Stimulated activated naive CD8-positive, alpha-beta T cell treated with anti-CD3 and anti-CD28 coated beads, Interleukin-15, amount 100 ng/mL, for 72 hours (primary cell): Measurements from ENCODE around the gene SLC29A3.
"Not testable (repeated sequence)": the region's sequence is repeated elsewhere in the genome, so short reads cannot be mapped to it uniquely, and the experiment has no call there.

Source experiments
- ATAC-seq: fragments of 150-1000 bp; cut with Tn5 transposase; 2 replicates; pipeline ENCODE4 v1.10.0; 2021; ENCODE audit warnings: mild to moderate bottlenecking, moderate library complexity
- DNase-seq, 2 donors: peaks; one replicate each; pipeline ENCODE4 v3.0.0; 2021 to 2022
- H3K27ac Mint-ChIP-seq, 2 donors: one replicate each; pipeline ENCODE4 v1.8.0; 2022; ENCODE audit warnings: mild to moderate bottlenecking in 2 of 2, mixed read lengths in 2 of 2, moderate library complexity in 2 of 2
- H3K27me3 Mint-ChIP-seq: one replicate; pipeline ENCODE4 v1.8.0; 2022; ENCODE audit warnings: mixed read lengths
- H3K4me1 Mint-ChIP-seq: one replicate; pipeline ENCODE4 v1.8.0; 2022; ENCODE audit warnings: mild to moderate bottlenecking, mixed read lengths
- H3K4me3 Mint-ChIP-seq, 2 donors: one replicate each; pipeline ENCODE4 v1.8.0; 2022; ENCODE audit warnings: mild to moderate bottlenecking in 2 of 2, mixed read lengths in 2 of 2, moderate library complexity in 1 of 2
- H3K9me3 Mint-ChIP-seq, 2 donors: one replicate each; pipeline ENCODE4 v1.8.0; 2022; ENCODE audit warnings: mixed read lengths in 2 of 2

Gene SLC29A3

DNA sequence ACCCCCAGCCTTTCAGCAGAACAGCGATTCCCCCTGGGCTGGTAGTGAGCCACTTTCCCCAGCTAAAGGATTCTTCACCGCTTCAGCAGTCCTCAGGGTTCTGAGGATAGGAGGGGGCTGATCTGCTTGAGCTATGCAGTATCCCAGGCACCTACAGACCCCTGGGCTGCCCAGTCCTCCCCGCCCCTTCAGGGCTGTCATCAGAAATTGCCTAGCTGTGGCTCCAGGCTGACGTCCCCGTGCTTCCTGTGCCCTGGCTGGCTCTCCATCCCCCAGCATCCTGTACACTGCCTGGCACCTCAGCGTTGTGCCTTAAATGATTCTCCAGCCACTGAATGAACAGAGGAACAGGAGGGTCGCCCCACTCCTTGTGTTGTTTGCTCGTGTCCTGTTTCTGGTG is 39.2 kb downstream of the SLC29A3 start:
- Mint-ChIP-seq H3K4me3 (no peak overlapping the region), H3K27me3 (no peaks in the 10 kb centered on the region), H3K4me1 (no peaks in the 10 kb centered on the region), H3K9me3 (no peaks in the 10 kb centered on the region), H3K27ac (peak overlapping the region in 1 of 2 donors; percentile 54)
- no peak for ATAC-seq
- DNase-seq, result no peak

DNA sequence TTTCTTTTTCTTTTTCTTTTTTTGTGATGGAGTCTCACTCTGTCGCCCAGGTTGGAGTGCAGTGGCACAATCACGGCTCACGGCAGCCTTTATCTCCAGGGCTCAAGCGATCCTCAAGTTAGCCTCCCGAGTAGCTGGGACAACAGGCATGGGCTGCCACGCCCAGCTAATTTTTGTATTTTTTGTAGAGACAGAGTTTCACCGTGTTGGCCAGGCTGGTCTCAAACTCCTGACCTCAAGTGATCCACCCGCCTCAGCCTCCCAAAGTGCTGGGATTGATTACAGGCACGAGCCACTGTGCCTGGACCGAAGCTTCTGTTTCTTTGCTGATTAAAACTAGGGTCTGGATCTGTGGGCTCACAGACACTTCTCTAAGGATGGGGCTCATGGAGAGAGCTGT is 39.8 kb downstream of the SLC29A3 start:
- not testable (repeated sequence) for H3K27me3 Mint-ChIP-seq, H3K4me1 Mint-ChIP-seq, DNase-seq, ATAC-seq, H3K9me3 Mint-ChIP-seq, H3K4me3 Mint-ChIP-seq
- H3K27ac Mint-ChIP-seq, result peak overlapping the region; percentile 79 to 81

DNA sequence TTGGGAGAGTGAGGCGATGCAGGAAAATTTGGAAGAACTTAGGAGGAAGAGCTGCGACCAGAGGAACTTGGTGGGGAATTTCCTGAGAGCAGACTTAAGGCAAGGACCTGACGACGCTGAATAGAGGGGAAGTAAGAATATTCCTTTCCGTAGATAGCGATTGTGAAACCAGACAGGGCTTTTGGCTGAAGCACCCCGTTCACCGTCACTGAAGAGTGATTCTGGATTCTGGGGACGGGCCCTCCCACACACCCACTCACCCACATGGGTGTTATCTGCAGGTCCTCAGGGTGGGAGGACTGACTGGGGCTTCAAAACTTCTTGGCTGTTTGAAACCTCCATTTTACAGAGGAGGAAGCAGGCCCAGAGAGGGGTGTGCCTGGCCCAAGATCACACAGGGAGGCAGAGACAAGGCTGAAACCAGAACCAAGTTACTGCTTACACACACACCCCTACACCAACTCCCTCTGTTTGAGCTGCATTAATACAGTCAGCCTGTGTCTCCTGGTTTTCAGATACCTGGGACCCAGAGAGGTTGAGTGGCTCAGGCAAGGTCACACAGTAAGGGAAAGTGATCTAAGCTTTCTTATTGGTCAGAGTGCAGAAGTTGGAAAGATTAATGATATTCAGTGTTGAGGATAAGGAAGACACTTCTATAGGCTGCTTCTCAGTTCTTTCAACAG is 40.4 kb downstream of the SLC29A3 start:
- ATAC-seq (no peak), DNase-seq (no peak)
- H3K9me3 Mint-ChIP-seq, result no peaks in the 10 kb centered on the region
- no peaks in the 10 kb centered on the region for H3K4me1 Mint-ChIP-seq
- no peak overlapping the region for H3K4me3 Mint-ChIP-seq
- H3K27me3 Mint-ChIP-seq, result no peaks in the 10 kb centered on the region
- peak overlapping the region in 1 of 2 donors; percentile 79 for H3K27ac Mint-ChIP-seq

GRCh38 chr10:71360735-71361134 is 41.7 kb downstream of the SLC29A3 start:
- Mint-ChIP-seq H3K4me1 (no peaks in the 10 kb centered on the region), H3K4me3 (no peak overlapping the region), H3K9me3 (no peaks in the 10 kb centered on the region), H3K27me3 (no peaks in the 10 kb centered on the region), H3K27ac (peak overlapping the region in 1 of 2 donors; percentile 21)
- DNase-seq, result no peak
- no peak for ATAC-seq

DNA sequence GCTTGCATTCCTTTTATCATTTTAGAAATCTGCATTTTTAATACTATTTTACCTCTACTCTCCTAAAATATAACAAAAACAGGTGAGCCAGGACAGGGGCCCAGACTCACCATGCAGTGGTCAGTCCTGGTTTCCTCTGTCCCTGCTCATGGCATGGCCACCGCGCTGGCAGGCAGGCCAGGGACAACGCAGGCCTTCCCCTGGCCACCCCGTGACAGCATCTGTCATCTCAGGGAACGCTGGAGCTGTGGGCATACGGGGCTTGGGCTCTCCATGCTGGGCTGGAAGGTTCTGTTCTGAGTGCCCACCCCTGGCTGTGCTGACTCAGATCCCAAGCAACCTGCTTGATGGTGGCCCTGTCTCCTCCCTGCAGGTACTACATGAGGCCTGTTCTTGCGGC is 42.5 kb downstream of the SLC29A3 start:
- Mint-ChIP-seq H3K4me1 (no peaks in the 10 kb centered on the region), H3K4me3 (no peak overlapping the region), H3K27me3 (no peaks in the 10 kb centered on the region), H3K9me3 (no peaks in the 10 kb centered on the region), H3K27ac (no peak overlapping the region)
- ATAC-seq (no peak), DNase-seq (no peak)

DNA sequence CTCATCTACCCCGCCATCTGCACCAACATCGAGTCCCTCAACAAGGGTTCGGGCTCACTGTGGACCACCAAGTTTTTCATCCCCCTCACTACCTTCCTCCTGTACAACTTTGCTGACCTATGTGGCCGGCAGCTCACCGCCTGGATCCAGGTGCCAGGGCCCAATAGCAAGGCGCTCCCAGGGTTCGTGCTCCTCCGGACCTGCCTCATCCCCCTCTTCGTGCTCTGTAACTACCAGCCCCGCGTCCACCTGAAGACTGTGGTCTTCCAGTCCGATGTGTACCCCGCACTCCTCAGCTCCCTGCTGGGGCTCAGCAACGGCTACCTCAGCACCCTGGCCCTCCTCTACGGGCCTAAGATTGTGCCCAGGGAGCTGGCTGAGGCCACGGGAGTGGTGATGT is 43.1 kb downstream of the SLC29A3 start:
- Mint-ChIP-seq H3K9me3 (no peaks in the 10 kb centered on the region), H3K4me3 (no peak overlapping the region), H3K27me3 (no peaks in the 10 kb centered on the region), H3K4me1 (no peaks in the 10 kb centered on the region), H3K27ac (no peak overlapping the region)
- DNase-seq, result no peak
- no peak for ATAC-seq

DNA sequence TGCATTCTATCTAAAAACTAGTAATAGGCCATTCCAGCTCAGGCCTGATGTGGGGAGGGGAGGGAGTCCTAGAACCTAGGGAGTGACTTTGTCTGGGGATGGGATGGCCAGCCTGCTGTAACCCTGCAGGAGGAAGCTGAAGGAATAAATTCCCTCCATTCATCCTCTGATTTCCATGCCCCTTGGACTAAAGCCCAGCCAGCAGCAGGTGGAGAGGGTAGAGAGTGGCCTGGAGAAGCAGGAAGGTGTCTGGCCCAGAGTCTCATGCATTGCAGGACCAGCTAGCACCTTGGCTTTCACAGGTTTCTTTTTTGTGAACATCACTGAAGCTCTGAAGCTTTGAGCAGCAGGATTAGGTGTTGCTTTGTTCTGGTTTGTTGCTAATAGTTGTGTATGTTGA is 44.9 kb downstream of the SLC29A3 start:
- Mint-ChIP-seq H3K27ac (no peak overlapping the region), H3K4me3 (no peak overlapping the region), H3K27me3 (no peaks in the 10 kb centered on the region), H3K9me3 (no peaks in the 10 kb centered on the region), H3K4me1 (no peaks in the 10 kb centered on the region)
- ATAC-seq, result no peak
- DNase-seq, result no peak

- H3K27ac Mint-ChIP-seq, result no peak overlapping the region
- no peaks in the 10 kb centered on the region for H3K27me3 Mint-ChIP-seq
- DNase-seq (no peak), ATAC-seq (no peak)
- no peaks in the 10 kb centered on the region for H3K4me1 Mint-ChIP-seq
- H3K4me3 Mint-ChIP-seq, result no peak overlapping the region
- no peaks in the 10 kb centered on the region for H3K9me3 Mint-ChIP-seq
These were observed 46.3 kb downstream of the SLC29A3 start for GRCh38 chr10:71365366-71365765.

- ATAC-seq, result no peak
- Mint-ChIP-seq H3K4me1 (no peaks in the 10 kb centered on the region), H3K27ac (peak overlapping the region in 1 of 2 donors; percentile 55), H3K27me3 (peaks cover 7% of the 10 kb centered on the region), H3K9me3 (no peaks in the 10 kb centered on the region), H3K4me3 (no peak overlapping the region)
- no peak for DNase-seq
These were observed 47.6 kb downstream of the SLC29A3 start for GRCh38 chr10:71366690-71367089.

- Mint-ChIP-seq H3K27ac (no peak overlapping the region), H3K9me3 (no peaks in the 10 kb centered on the region), H3K4me3 (no peak overlapping the region), H3K4me1 (no peaks in the 10 kb centered on the region), H3K27me3 (peaks cover 13% of the 10 kb centered on the region)
- ATAC-seq (no peak), DNase-seq (no peak)
These were observed 48.2 kb downstream of the SLC29A3 start for GRCh38 chr10:71367271-71367670.

GRCh38 chr10:71368176-71368575 is 49.1 kb downstream of the SLC29A3 start:
- Mint-ChIP-seq H3K27me3 (peaks cover 14% of the 10 kb centered on the region), H3K4me1 (no peaks in the 10 kb centered on the region), H3K4me3 (no peak overlapping the region), H3K27ac (no peak overlapping the region), H3K9me3 (no peaks in the 10 kb centered on the region)
- ATAC-seq (no peak), DNase-seq (no peak)

GRCh38 chr10:71368643-71369042 is 49.6 kb downstream of the SLC29A3 start:
- Mint-ChIP-seq H3K27ac (no peak overlapping the region), H3K4me1 (no peaks in the 10 kb centered on the region), H3K9me3 (no peaks in the 10 kb centered on the region), H3K27me3 (peaks cover 14% of the 10 kb centered on the region), H3K4me3 (no peak overlapping the region)
- ATAC-seq (no peak), DNase-seq (no peak)

DNA sequence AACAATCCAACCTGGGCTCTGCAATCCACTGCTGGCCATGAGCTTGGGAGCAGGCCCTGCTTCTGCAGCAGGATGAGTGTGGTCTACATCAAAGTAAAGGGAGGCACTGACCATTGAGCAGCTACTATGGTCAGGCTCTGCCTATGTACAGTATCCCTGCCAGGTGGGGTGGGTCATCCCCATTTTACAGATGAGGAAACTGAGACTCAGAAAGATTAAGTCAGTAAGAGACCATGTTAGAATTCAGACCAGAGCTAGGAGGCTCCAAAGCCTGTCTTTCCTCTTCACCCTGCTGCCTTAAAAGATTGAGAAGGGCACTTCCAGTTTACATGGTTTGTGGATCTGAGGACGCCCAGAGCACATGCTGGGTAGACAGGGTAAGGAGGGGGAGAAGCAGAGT is 50.5 kb downstream of the SLC29A3 start:
- no peaks in the 10 kb centered on the region for H3K9me3 Mint-ChIP-seq
- no peaks in the 10 kb centered on the region for H3K4me1 Mint-ChIP-seq
- no peak overlapping the region for H3K27ac Mint-ChIP-seq
- ATAC-seq (no peak), DNase-seq (no peak)
- peaks cover 14% of the 10 kb centered on the region for H3K27me3 Mint-ChIP-seq
- H3K4me3 Mint-ChIP-seq, result no peak overlapping the region

DNA sequence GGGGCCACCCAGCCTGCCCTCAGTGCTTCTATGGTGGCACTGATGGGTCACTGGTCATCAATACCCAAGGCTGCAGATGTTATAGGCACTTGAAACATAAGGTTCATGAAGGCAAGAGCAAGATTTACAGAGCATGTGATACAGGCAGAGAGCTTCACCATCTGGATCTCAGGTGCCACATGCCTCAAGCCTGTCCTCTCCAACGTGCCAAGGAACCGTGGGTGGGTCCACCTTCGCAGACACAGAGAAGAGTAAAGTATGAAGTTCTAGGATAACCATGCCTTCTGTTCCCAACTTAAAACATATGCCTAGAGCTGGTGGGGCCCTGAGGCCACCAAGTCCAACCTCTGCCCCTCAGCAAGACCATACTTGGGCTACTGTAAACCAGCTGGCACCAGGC is 51.0 kb downstream of the SLC29A3 start:
- DNase-seq, result no peak
- Mint-ChIP-seq H3K27ac (no peak overlapping the region), H3K4me3 (no peak overlapping the region), H3K4me1 (no peaks in the 10 kb centered on the region), H3K27me3 (peaks cover 14% of the 10 kb centered on the region), H3K9me3 (no peaks in the 10 kb centered on the region)
- ATAC-seq, result no peak

- H3K4me3 Mint-ChIP-seq, result no peak overlapping the region
- H3K4me1 Mint-ChIP-seq, result no peaks in the 10 kb centered on the region
- peaks cover 14% of the 10 kb centered on the region for H3K27me3 Mint-ChIP-seq
- peak overlapping the region in 1 of 2 donors; percentile 16 for H3K27ac Mint-ChIP-seq
- ATAC-seq (peak; percentile 33), DNase-seq (no peak)
- H3K9me3 Mint-ChIP-seq, result no peaks in the 10 kb centered on the region
These were observed 52.7 kb downstream of the SLC29A3 start for GRCh38 chr10:71371750-71372166.

DNA sequence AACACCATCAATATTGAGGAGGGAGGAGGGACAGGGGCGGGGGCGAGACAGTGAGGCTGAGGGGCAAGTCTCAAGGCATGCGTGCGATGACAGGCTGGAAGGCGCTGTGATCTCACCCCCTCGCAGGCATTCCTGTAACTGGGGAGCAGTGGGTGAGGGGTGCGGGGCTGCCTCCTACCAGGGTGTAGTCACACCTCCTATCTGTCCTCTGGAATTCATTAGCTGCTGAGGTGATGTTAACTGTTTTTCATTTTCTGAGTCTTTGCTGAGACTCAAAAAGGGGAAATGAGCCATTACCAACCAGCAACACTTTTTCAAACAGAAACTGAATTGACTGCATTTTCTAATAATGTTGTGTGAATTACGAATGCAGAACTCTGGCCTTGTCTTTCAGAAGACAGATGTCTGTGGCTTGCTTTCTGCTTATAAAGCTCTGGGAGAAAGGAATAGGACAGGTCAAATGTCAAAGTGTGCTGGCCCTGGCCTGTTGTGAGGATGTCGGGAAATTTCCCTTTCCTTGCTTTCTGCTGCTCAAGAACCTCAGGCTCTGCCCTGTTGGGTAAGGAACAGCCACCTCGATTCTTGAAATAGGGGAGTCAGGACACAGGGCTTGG is 53.9 kb downstream of the SLC29A3 start:
- Mint-ChIP-seq H3K4me1 (peaks cover 6% of the 10 kb centered on the region), H3K27ac (no peak overlapping the region), H3K27me3 (peaks cover 14% of the 10 kb centered on the region), H3K4me3 (no peak overlapping the region), H3K9me3 (no peaks in the 10 kb centered on the region)
- ATAC-seq (no peak), DNase-seq (no peak)
